ENCODE data around the gene EOMES.

The EOMES gene

DNA sequence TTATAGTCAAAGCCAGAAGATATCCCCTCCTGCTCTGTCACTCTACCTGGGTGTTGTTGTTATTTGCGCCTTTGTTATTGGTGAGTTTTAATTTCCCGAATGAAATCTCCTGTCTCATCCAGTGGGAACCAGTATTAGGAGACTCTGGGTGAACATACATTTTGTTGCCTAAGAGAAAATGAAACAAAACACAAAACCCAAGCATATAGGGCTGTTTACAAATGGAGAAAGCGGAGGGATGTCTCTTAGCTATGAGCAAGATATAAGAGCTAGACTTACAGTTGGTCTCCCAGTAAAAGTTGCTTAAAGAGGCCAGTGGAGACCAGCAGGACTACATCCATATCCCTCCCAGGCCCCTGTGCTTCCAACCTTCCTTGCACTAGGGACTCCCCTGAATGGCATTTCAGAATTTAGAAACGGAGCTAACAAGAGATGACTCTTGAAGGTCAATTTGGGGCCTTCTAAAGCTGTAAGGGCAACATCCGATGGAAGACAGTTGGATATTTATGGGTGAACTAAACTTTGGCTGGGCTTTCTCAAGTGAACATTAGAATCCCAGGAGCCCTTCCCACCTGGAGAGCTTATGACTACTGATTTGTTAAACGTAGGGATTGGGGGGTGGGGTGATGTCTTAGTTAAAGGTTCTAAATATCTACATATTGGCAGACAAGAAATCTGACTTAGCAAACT is 2.7 kb downstream of the EOMES start:
- no peak for FAIRE-seq

DNA sequence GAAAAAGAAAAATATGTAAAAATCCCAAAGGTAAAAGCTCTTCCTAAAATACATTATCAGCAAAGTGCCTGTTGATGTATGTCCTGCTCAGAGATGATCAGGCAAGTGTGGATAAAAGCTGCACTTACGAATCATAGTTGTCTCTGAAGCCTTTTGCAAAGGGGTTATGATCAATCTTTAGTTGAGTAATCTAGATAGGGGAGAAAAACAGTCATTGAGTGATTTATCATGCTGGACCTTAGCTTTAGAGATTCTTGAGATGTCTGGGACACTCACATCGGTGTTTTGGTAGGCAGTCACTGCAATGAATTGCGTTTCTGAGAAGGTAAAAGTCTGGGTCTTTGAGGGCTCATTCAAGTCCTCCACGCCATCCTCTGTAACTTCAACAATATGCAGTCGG is 3.7 kb downstream of the EOMES start:
- no peak for FAIRE-seq

DNA sequence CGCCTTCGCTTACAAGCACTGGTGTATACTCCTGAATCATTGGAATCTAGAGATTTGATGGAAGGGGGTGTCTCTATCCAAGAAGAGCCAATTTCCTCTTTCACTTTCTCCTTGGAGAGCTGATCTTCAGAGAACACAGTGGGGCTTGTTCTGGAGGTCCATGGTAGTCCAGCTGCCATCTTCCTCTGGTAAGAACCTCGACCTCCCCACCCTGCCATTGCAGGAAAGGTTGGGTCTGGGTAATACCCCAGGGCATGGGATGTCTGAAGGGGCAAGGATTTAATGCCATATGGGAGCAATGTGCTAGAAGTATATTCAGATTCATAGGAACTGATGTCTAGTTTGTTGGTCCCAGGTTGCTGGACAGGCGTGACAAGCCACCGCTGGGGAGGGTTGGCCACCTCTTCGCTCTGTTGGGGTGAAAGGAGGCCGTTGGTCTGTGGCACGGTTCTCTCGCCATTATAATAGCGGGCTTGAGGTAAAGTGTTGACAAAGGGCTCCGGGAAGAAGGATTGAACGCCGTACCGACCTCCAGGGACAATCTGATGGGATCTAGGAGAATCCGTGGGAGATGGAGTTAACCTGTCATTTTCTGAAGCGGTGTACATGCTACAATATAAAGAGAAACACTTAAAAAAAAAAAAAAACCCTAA is 4.8 kb downstream of the EOMES start:
- FAIRE-seq, result no peak

GRCh38 chr3:27716309-27716708 is 5.8 kb downstream of the EOMES start:
- no peak for FAIRE-seq

GRCh38 chr3:27715863-27716262 is 6.3 kb downstream of the EOMES start:
- no peak for FAIRE-seq

GRCh38 chr3:27715454-27715806 is 6.7 kb downstream of the EOMES start:
- no peak for FAIRE-seq

GRCh38 chr3:27714692-27715453 is 7.2 kb downstream of the EOMES start:
- FAIRE-seq, result no peak

DNA sequence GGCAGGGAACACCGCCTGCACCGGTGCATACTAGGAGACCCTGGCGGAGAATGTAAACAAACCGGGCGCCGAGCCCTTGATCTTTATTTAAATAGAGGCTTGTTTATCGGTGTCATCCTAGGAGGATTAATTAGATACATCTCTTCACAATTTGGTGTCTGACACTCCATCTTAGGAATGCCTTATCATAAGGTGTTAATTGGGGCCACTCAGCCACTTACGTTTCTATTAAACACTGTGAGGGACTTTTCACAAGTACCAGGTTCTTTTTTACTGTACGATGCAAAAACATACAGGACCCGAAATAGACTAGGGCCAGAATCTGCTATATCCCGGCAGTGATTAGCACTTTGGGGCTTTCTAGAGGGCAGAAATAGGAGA is 8.0 kb downstream of the EOMES start:
- FAIRE-seq, result no peak

DNA sequence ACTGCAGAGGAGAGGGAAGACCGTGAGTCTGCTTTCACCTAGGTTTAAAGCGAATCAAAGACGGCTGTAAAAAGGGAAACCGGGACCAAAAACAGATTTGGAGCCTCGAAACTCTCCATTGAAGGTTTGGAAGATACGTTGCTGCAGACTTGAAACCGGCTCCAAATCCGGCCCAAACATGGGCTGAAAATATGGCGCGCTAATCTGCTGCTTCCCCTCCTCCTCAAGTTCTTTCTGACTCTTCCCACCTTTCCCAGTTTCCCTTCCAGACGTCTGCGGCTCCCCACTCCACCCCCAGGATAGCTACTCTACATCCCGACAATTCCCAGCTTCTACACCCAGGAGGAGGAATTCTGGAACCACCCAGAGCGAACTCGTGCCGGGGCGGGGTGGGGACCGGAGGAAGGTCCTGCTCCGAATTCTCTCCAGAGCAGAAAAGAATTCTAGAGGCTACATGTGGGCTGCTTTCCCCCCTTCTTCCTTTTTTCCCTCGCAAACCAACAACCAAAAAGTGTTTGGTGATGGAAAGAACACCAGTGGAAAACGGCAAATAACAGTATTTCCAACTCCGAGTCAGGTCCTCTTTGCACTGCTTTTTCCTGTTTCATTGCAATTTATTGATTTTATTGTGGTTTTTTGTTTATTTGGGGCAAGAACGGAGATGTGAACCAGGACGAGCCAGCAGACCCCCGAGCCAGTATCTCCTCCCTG is 8.5 kb downstream of the EOMES start:
- FAIRE-seq, result no peak

DNA sequence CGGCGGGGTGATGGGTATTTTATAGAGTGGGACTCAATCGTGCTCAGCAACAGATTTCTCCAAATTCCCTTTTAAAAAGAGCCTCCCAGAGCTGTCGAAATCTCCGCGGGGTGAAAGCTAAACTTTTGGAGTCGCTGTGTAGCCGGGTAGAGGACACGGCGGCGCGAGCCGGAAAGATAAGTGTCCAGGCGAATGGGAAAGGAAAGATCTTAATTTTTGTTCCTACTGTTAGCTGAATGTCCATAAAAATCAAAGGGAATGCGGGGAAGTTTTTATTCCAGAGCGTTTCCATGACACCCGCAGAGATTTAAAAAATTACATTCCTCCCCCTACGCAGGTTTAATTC is 9.1 kb downstream of the EOMES start:
- FAIRE-seq, result no peak

DNA sequence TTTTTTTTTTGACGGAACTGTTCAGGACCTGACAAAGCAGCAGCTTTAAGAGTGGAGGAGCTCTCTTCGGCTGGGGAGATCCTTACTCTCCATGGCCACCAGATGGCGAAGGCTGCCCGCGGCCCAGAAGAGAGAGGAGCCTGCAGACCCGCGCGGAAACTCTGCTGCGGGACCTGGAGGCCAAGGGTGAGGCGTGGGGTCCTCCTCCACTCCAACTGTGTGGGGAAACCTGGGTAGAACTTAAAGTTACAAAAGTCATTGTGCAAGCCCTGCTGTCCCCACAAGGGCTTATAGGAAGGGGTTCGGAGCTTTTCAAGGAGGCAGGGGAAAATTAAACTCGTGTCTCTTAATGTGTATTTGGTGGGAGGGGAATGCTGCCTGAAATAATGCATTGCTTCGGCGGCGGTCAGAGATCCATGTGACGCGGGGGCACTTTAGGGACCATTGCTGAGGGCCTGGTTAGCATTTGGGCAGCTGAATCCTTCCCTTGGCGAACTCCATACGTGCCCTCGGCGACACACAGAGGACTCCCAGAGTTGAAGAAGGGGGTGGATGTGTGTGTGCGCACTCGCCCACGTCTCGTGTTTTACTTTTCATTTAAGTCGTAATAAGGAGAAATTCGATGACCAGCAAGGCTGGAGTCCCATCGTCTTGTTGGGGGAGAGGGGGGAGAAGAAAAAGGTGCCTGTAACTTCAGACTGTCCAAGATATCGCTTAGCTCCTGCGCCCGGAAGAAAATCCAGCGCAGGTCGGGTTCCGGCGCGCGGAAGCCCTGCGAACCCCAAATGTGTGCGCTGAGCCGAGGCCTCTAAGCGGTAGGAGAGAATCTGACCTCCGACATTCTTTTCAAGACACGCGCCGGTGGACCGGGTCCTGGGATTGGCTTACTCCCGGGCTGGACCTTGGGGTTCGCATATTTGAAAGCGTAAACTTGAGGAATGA is 9.7 kb downstream of the EOMES start:
- FAIRE-seq, result no peak

GRCh38 chr3:27708250-27708649 is 13.9 kb downstream of the EOMES start:
- FAIRE-seq, result no peak

- no peak for FAIRE-seq
Observed at GRCh38 chr3:27699067-27699466, 23.1 kb downstream of the EOMES start.

DNA sequence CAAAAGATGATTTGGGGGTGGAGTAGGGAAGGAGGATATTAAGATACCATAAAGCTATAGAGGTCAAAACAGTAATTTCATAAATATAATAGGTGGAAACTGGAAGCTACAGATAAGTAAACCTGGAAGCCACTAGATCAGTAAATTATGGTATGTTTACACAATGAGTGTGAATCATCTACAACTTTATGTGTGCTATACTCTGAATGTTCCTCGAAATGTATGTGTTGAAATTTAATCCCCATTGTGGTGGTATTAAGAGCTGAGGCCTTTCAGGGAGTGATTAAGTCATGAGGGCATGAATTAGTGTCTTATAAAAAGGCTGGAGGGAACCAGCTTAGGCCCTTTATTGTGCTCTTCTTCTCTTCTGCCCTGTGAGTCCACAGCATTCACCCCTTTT is 25.2 kb downstream of the EOMES start:
- FAIRE-seq, result no peak

DNA sequence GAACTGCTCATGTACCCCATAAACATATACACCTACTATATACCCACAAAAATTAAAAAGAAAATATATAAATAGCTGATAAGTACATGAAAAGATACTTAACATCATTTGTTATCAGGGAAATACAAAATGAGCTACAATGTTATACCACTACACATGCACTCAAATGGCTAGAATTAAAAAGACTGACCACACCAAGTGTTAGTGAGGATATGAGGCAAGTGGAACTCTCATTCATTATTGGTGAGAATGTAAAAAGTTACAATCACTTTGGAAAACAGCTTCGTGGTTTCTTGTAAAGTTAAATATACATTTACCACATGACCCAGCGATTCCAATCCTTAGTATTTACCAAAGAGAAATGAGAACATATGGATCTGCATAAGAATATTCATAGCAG is 26.5 kb downstream of the EOMES start:
- no peak for FAIRE-seq

- no peak for FAIRE-seq
Observed at GRCh38 chr3:27688053-27688452, 34.1 kb downstream of the EOMES start.

- no peak for FAIRE-seq
Observed at GRCh38 chr3:27686642-27687041, 35.5 kb downstream of the EOMES start.

DNA sequence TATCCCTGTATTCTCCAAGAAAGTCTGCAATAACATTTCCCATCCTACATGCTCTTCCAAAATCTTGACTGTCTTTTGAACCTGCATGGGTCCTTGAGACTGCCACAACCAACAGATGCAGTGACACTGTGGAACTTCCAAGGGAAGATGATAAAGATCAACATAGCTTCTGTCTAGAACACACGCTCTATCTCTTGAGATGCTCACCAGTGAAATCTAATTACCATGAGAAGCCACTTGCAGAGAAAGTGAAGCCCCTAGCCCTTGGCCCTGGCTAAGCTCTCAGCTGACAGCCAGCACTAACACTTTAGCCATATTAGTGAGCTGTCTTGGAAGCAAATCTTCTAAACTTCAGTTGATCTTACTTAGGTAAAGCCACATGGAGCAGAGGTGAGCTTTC is 36.6 kb downstream of the EOMES start:
- no peak for FAIRE-seq

DNA sequence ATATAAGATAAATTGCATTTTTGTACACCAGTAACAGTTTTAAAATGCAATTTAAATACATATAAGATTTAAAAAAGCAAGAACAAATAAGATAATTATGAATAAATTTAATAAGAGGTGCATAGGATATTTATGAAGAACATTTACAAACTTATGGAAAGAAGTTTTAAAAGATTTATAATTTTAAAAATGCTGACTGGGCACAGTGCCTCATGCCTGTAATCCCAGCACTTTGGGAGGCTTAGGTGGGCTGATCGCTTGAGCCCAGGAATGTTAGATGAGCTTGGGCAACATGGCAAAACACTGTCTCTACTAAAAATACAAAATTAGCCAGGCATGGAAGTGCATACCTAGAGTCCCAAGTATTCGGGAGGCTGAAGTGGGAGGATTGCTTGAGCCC is 37.8 kb downstream of the EOMES start:
- FAIRE-seq, result no peak

DNA sequence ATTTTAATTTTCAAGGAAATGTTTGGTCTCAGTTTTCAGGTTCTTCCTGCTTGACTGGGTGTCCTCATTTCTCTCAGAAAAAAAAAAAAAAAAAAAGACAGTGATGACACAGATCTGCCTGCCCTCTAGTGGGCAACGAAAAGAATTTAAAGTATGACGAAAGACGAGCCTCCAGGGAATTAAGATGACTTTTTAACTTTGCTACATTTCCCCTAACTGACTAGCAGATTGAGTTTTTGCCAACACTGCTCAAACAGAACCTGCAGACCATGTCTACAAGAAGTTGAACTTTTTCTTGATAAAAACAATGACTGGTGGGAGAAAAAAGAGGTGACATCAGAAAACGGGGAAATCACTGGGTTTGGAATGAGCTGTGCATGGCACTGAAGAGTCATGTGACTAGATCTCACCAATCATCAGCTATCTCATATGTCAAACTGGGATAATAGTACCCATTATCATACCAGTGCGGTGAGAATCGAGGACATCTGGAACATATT is 40.8 kb downstream of the EOMES start:
- peak; percentile 99 for FAIRE-seq

DNA sequence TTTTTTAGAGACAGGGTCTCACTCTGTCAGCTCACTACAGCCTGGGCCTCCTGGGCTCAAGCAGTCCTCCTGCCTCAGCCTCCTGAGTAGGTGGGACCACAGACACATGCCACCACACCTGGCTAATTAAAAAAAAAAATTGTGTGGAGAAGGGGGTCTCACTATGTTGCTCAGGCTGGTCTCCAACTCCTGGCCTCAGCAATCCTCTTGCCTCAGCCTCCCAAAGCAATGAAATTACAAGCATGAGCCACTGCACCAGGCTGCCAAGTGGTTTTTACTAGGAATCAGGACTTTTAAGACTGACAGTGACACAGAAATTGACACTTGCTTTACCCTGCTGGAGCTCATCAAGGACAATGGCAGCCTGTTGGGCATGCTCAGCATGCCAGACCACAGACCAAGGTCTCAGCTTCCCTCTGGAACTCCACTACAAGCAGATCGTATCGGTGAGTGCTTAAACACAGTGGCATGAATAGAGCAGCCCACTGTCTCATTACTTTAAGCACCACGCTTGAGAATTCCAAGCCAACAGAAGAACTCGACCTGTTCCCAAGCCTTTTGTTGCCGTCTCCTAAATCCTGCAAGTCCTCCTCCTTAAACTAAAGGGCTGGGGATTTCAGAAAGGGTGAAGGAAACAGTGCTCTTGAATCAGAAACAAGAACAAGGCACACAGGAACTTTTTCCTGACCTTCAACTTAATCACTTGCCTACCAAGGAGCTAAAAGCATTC is 41.4 kb downstream of the EOMES start:
- FAIRE-seq, result no peak

DNA sequence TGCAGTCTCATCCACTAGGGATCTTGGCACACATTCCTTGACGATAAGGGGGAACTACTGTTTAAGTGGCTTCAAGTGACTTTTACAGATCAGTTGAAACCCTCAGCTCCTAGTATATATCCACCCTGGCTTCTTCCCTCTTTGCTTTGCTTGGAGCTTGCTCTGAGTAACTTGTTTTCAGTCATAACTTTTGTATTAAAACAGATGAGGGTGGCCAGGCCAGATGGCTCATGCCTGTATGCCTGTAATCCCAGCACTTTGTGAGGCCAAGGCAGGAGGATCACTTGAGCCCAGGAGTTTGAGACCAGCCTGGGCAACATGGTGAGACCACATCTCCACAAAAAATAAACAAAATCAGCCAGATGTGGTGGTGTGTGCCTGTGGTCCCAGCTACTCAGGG is 42.4 kb downstream of the EOMES start:
- FAIRE-seq, result no peak

Measured in islet of Langerhans (tissue), 1 donor.